ENCODE data around the gene ZNRF3.

ZNRF3 gene

DNA sequence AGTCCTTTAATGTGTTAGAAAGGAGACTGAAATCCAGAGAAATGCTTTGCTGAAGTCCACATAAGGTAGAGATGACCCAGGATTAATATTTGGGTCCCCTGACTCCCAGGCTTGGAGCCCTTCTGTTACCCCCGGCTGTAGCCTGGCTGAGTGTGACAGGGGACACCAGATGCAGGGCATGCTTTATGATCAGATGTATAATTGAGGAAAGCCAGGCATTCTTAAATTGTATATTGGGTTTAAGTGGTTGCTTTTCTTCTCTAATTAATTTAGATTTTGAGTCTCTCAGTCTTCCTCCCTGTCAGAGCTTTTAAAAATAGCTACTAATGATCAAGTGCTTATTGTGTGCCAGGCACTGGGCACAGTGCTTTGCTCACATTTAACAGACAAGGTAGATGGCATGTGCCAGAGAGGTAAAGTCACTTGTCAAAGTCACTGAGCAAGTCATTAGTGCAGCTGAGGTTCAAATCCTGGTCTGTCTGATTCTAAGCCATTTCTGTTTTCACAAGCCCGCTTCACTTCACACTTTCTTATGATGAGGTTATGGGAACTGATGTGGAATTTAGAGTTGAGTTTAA lies 7.9 kb downstream of the ZNRF3 start:
- Histone ChIP-seq H3K4me1 (ENCODE audit: control insufficient read depth, insufficient read depth, low read length) (peaks cover 8% of the 10 kb centered on the region; the same call in 1 of the 2 replicates), H3K4me3 (ENCODE audit: low read depth, low read length) (no peak overlapping the region), H3K27ac (ENCODE audit: extremely low read depth, low read depth, low read length) (no peak overlapping the region), H3K36me3 (ENCODE audit: control insufficient read depth in 2 of 2, insufficient read depth in 1 of 2, low read length in 2 of 2) (no peaks in the 10 kb centered on the region), H3K9me3 (ENCODE audit: control insufficient read depth, insufficient read depth, low read depth, low read length) (no peaks in the 10 kb centered on the region)
- ChIA-PET POLR2A (no interaction called here), CTCF (interaction anchor here (0.7 to 1.5 kb wide), 2 partner anchors 149 to 843 kb away, joined by 3 to 5 read pairs; no protein-coding TSS in a partner anchor)
- TF ChIP-seq, protein P1, sequence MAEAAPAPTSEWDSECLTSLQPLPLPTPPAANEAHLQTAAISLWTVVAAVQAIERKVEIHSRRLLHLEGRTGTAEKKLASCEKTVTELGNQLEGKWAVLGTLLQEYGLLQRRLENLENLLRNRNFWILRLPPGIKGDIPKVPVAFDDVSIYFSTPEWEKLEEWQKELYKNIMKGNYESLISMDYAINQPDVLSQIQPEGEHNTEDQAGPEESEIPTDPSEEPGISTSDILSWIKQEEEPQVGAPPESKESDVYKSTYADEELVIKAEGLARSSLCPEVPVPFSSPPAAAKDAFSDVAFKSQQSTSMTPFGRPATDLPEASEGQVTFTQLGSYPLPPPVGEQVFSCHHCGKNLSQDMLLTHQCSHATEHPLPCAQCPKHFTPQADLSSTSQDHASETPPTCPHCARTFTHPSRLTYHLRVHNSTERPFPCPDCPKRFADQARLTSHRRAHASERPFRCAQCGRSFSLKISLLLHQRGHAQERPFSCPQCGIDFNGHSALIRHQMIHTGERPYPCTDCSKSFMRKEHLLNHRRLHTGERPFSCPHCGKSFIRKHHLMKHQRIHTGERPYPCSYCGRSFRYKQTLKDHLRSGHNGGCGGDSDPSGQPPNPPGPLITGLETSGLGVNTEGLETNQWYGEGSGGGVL (tag by site-specific recombination; IDR thresholded peaks at IDR 0.05), result no peak
- TF ChIP-seq, protein P2, sequence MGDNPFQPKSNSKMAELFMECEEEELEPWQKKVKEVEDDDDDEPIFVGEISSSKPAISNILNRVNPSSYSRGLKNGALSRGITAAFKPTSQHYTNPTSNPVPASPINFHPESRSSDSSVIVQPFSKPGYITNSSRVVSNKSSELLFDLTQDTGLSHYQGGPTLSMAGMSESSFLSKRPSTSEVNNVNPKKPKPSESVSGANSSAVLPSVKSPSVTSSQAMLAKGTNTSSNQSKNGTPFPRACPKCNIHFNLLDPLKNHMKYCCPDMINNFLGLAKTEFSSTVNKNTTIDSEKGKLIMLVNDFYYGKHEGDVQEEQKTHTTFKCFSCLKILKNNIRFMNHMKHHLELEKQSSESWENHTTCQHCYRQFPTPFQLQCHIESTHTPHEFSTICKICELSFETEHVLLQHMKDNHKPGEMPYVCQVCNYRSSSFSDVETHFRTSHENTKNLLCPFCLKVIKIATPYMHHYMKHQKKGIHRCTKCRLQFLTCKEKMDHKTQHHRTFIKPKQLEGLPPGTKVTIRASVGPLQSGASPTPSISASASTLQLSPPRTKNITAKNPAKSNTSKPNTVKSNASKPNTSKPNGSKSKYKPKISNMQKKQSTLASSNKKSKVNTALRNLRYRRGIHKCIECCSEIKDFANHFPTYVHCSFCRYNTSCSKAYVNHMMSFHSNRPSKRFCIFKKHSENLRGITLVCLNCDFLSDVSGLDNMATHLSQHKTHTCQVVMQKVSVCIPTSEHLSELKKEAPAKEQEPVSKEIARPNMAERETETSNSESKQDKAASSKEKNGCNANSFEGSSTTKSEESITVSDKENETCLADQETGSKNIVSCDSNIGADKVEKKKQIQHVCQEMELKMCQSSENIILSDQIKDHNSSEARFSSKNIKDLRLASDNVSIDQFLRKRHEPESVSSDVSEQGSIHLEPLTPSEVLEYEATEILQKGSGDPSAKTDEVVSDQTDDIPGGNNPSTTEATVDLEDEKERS (tag by site-specific recombination; IDR thresholded peaks at IDR 0.05), result no peak
- TF ChIP-seq ZNF366 (tag by site-specific recombination; conservative IDR thresholded peaks at IDR 0.05), result no peak
- no peak for TF ChIP-seq ZNF10 (tag by site-specific recombination; IDR thresholded peaks at IDR 0.05)
- no peak for TF ChIP-seq ZNF514 (tag by site-specific recombination; IDR thresholded peaks at IDR 0.05)
- TF ChIP-seq ZNF747 (tag by site-specific recombination; IDR thresholded peaks at IDR 0.05), result no peak
- no peak for TF ChIP-seq ZNF404 (tag by site-specific recombination; IDR thresholded peaks at IDR 0.05)
- TF ChIP-seq, protein P3, sequence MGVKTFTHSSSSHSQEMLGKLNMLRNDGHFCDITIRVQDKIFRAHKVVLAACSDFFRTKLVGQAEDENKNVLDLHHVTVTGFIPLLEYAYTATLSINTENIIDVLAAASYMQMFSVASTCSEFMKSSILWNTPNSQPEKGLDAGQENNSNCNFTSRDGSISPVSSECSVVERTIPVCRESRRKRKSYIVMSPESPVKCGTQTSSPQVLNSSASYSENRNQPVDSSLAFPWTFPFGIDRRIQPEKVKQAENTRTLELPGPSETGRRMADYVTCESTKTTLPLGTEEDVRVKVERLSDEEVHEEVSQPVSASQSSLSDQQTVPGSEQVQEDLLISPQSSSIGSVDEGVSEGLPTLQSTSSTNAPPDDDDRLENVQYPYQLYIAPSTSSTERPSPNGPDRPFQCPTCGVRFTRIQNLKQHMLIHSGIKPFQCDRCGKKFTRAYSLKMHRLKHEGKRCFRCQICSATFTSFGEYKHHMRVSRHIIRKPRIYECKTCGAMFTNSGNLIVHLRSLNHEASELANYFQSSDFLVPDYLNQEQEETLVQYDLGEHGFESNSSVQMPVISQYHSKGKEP (tag by site-specific recombination; IDR thresholded peaks at IDR 0.05), result no peak
- TF ChIP-seq KLF7 (tag by site-specific recombination; IDR thresholded peaks at IDR 0.05; ENCODE audit: borderline replicate concordance), result no peak
- TF ChIP-seq, protein P4, sequence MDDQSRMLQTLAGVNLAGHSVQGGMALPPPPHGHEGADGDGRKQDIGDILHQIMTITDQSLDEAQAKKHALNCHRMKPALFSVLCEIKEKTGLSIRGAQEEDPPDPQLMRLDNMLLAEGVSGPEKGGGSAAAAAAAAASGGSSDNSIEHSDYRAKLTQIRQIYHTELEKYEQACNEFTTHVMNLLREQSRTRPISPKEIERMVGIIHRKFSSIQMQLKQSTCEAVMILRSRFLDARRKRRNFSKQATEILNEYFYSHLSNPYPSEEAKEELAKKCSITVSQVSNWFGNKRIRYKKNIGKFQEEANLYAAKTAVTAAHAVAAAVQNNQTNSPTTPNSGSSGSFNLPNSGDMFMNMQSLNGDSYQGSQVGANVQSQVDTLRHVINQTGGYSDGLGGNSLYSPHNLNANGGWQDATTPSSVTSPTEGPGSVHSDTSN (CRISPR knock-in tag; IDR thresholded peaks at IDR 0.05), result no peak
- TF ChIP-seq, protein P5, sequence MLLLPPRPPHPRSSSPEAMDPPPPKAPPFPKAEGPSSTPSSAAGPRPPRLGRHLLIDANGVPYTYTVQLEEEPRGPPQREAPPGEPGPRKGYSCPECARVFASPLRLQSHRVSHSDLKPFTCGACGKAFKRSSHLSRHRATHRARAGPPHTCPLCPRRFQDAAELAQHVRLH (tag by site-specific recombination; IDR thresholded peaks at IDR 0.05), result no peak
- TF ChIP-seq ZNF140 (tag by site-specific recombination; IDR thresholded peaks at IDR 0.05), result no peak
- TF ChIP-seq ZNF23 (tag by site-specific recombination; IDR thresholded peaks at IDR 0.05; ENCODE audit: borderline replicate concordance), result no peak
- TF ChIP-seq ZNF292 (tag by site-specific recombination; IDR thresholded peaks at IDR 0.05; ENCODE audit: borderline replicate concordance, low read depth), result no peak
- TF ChIP-seq RBAK (tag by site-specific recombination; IDR thresholded peaks at IDR 0.05), result no peak
- TF ChIP-seq ZNF202 (tag by site-specific recombination; IDR thresholded peaks at IDR 0.05; ENCODE audit: borderline replicate concordance), result no peak
- TF ChIP-seq ZNF2 (tag by site-specific recombination; IDR thresholded peaks at IDR 0.05), result no peak
- no peak for TF ChIP-seq ZNF555 (tag by site-specific recombination; conservative IDR thresholded peaks at IDR 0.05)
